HG02884 (cell line): ENCODE results near the gene ASTN2.

Experiments
- ATAC-seq: cut with Tn5 transposase; IDR thresholded peaks from one replicate; pipeline ENCODE4 v1.9.1; 2021; ENCODE audit warnings: mild to moderate bottlenecking, moderate library complexity; ENCODE audit not compliant: unreplicated experiment

Gene ASTN2

DNA sequence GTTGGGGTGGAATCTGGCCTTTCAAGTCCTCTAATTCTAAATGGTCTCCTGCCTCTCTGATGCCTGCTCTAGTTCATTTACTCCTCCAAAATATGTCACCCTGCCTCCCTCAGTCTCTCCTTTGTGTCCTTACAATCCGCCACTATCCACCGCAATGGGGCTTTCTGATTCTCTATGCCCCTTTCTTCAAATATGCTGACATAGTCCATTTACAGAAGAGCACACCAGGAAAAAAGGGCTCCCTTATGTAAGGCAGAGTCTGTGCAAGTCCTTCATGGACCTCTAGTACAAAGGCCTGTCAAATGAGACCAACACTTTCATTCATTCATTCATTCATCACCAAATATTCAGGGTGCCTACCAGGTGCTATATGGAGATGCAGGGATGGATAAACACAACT, 2.0 kb upstream of the ASTN2 start:
- no peak for ATAC-seq

DNA sequence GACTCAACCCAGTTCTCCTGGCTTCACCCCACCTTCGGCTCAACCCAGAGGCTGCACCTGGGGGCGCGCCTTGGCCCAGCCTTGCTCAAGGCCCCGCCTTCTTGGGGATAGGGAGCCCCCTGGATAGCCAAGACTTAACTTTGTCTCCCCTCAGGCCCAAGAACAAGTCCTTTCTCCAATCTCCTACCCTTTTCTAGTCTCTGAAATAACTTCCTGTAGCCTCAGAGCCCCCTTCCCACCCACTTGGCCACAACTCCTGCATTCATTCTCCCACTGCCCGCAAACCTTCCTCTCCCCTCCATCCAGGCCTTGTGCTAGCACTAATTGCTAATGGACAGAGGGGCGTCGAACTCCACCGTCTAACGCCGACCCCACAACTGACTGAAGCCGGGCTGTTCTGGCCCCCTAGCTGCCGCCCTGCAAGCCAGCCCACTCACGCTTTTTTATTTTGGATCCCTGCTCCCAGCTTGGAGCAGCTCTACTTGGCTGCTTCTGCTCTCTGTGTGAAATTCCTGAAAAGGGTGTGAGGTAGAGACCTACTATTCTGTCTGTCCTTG, 579 bp upstream of the ASTN2 start:
- no peak for ATAC-seq

DNA sequence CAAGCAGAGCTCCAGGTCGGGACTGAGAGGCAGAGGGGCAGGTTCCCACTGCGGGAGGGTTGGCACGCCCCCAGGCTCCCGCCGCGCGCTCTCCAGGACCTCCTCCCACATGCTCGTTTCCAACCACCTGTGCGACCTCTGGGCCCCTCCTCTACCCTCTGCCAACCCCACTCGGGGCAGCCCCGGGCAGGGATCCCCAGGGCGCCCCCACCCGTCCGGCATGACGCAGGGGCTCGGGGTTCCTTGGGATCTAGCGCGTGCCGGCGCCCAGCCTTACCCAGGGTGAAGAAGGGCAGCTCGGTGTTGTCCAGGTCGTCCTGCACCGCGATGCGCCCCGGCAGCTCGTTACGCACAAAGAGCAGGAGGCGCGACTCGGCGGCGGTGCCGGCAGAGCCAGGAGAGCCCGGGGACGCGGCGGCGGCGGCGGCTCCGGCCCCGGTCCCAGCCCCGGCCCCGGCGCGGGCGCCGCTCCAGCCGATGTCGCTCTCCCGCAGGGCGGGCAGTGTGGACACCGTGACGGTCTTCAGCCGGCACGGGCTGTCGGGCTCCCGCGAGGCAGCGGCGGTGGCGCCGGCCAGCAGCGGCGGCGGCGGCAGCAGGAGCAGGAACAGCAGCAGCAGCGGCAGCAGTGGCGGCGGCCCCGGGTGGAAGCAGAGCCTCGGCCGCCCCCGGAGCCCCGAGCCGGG, 494 bp downstream of the ASTN2 start:
- no peak for ATAC-seq

DNA sequence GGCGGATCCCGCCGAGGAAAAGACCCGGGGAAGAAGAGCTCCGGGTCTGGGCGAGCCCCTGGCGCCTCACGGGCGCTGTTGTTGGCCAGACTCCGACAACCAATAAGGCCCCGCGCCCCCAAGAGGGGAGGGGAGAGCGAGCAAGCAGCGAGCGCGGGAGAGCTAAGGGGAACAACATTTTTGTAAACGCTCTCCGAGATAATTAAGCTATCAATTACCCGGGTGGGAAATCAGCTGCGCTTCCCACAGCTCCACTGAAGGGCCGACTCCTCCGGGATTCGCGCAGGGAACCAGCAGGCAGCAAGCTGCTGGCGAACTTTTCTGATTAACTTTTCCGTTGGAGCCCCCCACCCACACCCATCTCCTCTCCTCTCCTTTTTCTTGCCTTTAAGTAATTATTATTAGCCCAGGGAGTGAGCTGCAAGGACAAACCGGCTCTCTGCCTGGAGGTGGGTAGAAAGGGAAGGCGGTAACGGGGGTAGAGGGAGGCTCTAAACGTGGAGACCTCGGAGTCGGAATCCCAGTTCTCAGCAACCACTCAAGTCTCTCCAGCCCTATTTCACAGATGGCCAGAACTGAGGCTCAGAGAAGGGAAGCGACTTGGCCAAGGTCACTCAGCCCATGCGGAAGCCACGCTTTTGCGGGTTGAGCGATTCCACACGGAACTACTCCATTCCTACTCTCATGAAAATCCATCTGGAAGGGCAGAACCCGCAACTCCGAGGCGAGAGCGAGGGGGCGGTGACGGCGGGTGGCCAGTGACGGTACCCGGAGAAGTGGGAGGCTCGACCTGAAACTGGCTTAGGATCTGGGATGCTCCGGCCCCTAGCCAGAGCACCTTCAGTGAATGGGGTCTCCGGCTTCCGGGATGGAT, 1.3 kb downstream of the ASTN2 start:
- no peak for ATAC-seq

DNA sequence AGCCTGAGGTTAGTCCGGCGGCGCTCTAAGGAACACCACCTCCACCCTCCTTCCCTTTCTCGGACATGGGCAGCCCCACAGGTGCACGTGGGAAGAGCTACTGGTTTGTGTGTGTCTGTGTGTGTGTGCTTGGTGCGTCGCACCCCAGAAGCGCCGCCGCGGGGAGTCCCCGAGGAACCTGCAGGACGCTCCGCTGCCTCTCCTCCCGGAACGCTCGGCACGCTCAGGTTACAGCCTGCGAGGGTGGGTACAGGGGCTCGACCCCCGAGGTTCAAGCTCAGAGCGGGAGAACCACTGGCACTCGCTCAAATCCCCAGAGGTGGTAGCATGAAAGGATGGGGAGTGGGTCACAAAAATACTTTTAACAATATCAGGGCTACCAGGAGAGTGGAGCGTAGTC, 2.0 kb downstream of the ASTN2 start:
- no peak for ATAC-seq

DNA sequence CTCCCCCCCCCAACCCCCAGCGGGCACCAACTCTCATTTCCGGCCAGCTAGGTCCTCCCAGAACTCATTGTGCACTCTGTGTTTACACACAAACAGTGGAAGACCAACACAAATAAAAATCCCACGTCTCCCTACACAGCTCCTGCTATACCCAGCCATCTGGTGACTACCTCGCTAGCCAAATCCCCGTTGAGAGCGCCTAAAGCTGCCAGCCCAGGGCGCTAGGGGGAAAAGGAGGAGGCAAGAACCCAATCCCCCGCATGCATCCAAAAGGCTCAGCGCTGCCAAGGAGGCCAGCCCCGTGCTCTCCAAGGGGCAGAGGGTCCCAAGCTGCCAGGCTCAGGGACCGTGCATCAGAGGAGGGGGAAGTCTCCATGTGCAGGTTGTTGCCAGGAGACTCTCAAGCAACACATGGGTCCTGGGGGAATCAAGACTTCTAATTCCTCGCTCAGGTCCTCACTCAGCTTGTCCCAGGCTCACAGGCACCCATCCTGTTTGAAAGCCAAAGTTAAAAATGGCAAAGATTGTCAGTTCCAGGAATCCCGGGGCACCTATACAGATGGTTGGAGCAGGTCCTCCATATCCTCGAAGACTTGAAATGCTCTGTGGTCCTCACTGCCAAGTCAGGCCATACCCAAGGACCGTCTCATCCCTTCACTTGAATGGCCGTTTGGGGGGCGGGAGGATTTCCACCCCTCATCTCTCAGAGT, 2.7 kb downstream of the ASTN2 start:
- ATAC-seq: no peak

DNA sequence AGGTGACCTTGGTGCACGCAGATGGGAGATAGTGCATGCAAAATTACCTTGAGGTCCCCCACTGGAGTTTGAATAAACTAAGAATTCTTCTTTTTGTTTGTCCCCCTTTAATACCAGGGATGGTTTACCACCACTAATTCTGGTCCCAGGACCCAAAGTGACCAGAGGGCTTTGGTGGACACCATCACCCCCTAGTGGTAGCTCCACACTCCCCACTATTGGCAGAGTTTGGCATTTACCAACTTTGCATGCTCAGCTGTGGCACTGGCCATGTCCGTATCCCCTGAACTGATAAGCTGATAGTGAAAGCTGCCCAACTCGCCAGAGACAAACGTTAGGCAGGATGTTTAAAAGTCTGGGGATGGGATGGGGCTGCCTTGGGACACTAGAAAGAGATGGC, 3.3 kb downstream of the ASTN2 start:
- ATAC-seq: no peak

DNA sequence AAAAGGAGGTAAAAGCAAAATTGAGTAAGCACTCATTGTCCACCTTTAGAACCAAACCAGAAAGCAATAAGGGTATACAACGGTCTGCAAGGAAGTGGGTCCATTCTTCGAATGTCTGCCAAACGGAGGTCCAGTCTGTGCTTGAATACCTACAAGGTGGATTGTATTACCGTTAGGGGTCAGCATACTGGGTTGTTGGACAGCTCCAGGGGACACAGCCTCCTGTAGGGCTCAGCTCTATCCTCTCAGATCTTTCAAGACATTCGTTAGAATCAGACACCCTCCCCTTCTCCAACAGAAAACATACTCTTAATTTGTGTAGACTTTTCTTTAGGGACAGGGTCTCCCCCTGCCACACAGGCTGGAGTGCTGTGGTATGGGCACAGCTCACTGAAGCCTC, 5.5 kb downstream of the ASTN2 start:
- ATAC-seq: no peak

DNA sequence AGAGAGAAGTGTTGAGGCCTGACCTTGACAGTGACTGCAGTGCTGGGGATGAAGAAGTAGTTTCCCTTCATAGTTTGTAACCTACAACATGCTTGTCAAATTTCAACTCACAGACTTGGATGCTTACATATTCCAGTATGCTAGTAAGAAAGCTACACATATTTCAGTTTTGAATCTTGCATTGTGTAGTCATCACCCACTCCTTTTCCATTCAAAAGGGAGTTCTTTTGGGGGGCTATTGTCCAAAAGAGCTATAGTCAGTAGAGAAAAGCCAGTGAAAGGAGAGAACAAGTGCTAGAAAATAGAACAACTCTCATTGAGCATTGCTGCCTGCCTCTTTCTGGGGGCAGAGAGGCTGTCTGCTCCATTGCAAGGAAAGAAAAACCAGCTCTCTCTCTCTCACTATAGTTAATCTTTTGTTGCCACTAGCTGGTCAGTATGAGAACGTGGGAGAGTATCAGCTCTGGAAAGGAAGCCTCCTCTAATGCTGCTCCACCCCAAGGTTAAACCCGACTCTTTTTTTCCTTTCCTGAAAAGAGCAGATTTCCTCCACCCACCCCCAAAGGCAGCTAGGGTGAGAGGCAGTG, 7.3 kb downstream of the ASTN2 start:
- ATAC-seq: no peak

DNA sequence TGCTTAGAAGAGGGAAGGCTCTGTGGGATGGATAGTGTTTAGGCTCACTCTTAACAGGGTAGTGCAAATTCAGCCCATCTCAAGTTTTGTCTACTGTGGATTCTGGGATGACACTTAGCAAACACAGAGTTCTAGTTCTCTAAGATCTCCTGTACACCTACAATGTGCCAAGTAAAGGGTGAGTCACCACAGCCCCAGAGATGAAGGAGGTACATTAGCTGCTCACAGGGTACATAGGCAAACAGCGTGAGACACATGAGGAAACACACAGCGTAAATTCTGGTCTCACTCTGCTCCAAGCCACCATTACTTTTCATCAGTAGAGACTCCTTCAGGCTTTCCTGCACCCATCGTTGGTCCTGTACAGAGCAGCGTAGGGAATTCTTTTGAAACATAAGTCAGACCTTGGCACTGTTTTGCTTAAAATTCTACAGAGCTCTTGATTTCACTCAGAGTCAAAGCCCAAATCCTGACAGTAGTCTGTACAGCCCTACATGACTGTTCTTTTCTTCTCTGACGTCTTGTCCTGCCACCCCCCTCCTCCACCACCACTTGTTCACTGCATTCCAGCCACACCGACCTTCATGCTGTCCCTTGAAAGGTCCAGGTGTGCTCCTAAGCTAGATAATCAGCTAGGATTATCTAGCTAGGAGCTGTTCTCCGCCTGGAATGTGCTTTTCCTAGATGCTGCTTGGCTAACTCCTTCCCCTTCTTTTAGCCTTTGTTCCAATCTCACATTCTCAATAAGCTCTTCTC, 8.7 kb downstream of the ASTN2 start:
- no peak for ATAC-seq

DNA sequence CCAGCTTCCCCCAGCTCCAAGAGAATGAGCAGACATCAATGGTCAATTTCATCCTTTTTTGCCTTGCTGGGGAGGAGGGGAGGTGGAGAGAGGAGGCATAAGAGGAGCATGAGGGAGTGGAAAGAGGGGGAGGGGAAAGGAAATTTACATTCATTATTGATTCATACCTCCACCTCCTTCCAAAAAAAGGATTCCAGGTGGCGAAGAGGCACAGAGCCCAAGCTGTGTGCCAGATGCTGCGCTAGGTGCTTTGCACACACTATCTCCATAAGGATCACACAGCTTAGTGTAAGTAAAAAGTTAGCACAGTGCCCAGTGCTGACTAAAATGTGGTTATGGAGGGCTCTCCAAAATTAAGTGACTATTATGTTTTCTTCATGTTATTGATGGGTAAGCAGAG, 11.0 kb downstream of the ASTN2 start:
- ATAC-seq: no peak

DNA sequence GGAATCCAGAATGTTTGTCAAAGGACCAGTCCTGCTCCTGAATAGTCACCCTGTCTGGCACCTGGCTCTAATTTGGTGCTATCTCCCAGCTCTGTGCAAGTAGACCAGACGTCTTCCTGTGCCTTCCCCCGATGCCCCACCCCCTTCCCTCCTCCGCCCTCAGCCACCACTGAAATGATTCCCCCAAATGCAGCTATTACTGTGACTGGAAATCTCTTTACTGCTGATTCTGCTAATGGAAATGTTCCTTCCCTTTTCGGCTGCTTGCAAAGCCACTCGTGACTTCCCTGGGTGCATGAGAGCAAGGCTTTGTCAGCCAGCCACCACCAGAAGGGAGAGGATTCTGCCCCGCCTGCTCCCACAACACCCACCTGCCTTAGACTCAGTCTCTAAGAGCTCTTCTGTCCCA, 11.4 kb downstream of the ASTN2 start:
- no peak for ATAC-seq

DNA sequence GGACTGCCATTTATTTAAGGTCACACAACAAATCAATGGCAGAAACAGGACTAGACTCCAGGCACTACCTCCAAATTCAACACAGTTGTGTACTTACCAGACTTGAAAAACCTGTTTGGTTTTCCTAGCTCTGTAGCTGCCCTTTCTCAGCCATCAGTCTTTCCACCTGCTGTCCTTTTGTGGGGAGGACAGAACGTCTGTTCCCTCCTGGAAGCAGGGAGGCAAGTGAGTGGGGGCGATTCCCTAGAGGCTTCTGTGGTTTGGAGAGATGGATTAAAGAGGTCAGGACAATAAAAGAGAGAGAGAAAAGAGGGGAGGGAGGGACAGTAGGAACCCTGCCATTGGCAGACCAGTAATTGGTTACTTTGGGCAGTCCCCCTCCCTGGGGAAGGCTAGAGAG, 14.7 kb downstream of the ASTN2 start:
- no peak for ATAC-seq

DNA sequence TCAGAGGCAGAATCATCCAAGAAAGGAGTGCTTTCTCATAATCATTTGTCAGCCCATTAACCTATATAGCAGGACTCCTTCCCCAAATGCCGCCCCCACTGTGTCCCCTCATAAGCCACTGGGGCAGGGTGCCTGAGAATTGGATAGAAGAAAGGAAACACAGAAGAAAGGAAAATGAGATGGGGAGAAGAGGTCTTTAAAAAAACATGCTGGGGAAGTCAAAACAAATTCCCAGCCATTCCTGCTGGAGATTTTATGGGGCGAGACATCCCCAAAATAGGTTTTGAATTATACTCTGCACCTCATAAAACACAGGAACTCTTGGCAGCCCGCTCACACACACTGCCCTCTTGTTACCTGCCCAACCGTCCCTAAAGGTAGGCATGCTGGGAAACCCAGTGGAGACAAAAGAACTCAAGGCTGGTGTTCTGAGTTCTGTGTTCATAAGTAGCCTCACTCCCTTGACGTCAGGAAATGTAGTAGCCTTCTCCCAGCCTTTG, 19.7 kb downstream of the ASTN2 start:
- ATAC-seq: no peak

DNA sequence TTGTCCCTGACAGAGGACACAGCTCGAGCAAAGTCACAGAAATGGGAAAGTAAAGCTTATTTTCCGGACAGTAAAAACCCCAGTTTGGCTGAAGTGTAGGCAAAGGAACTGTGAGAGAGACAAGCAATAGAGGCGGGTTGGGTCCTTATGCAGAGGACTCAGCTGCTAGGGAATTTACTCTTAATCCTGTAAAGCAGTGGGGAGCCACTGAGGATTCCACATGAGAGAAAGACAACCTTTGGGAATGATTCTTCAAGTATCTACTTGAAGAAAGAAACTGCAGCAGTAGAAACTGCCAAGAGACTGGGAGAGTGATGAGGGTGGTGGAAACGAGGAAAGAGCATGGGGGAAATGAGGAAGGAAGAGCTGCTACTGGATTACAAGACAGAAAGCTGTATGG, 20.2 kb downstream of the ASTN2 start:
- no peak for ATAC-seq

DNA sequence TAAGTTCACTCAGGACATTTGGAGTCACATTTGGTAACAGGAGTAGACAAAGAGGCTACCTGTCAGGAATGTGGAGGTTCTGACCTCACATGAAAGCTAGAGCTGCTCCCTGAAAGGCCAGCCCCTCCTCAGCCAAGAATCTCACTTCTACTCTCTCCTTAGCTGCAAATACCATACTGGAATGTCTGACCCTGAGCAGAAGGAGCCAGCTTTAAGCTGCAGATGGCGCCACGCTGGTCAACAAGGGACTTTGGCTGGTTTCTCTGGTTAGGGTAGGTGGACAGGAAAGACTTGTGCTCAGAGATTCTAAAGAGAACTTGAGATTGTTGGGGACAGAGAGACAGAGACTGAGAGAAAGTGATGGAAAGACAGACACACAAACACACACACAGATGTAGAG, 21.9 kb downstream of the ASTN2 start:
- no peak for ATAC-seq

DNA sequence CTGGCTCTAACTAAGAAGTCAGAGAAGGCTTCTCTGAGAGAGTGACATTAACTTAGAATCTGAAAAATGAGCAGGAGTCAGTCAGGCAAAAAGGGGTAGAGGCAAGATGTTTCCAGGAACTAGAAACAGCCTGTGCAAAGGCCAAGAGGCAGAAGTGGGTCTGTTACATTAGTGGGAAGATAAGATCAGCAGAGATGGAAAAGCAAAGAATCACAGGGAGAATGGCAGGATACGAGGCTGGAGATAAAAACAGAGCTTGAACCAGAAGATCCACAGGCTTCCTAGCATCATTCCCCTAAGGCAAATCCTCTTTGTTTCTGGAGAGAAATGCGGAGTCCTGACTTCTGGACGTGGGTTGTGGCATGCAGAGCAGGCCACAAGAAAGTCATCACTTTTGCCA, 27.4 kb downstream of the ASTN2 start:
- ATAC-seq: no peak

DNA sequence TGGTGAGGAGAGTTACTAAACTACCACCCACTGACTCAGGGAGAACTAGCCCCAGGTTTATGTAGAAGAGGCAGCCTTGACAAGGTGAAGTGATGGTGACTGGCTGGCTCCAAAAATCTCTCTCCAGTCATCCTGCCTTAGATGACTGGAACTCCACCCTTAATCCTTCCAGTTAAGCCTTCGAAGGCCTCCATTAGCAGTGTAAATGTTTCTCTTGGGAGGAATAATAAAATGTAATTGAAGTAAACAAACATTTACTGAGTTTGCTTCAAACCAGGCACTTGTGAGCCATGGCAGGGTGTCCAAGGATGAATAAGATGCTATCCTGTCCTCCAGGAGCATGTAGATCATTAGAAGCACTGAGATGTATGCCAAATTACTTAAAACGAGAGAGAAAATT, 35.5 kb downstream of the ASTN2 start:
- no peak for ATAC-seq

DNA sequence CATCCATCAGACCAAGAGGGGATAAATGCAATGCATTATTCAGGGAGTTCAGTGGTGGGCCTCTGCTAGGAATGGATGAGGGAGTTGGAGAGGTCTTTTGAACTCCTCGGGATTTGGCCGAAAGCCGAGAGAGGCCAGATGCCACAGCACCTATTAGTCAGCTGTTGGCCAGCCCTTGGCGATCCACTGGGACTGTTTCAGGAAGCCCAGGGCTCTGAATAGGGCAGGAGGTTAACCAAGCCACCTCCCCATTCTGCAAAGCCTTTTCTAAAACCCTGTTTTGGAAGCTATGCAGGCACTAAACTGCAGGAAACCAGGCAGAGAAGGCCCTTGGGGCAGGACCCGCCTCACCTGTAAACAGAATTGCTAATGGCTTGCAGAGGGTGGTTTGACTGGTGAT, 37.8 kb downstream of the ASTN2 start:
- ATAC-seq: no peak

DNA sequence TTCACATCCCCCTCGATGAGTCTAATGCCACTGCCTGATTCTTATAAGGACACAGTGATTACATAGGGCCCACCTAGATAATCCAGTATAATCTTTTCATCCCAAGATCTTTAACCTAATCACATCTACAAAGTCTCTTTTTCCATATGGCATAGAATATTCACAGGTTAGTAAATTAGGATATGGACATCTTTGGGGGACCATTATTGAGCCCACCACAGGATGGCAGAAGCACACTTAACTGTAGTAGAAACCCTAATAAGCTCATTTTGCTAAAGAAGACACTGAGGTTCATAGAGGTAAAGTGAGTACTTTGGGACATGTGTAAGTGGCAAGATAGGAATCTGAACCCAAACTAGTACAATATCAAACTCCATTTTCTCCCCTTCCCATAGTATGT, 38.9 kb downstream of the ASTN2 start:
- ATAC-seq: no peak
